CD4-positive, alpha-beta T cell treated with Interleukin-2 at 100 ng/mL for 4 hours (primary cell): ENCODE results near the gene TSPYL2.

Experiments used
- DNase-seq: peaks from one replicate; pipeline ENCODE4 v3.0.0-alpha.2; 2020; ENCODE audit warnings: low spot score

TSPYL2 gene

DNA sequence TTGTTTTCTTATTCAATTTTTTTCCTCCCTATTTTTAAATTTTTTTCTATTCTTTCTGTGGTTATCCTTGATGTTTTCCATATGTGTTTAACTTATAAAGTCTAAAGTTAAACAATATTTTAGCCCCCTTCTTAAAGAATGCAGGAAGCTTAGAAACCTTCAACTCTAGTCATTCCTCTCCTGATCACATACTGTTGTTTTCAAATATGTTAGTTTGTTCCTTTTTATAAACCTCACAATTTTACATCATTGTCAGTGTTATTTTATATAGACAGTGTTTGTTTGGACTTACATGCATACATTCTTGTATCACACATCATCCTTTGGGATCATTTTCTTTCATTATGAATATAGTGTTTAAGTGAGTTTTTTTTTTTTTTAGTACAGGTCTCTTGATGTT, 43.3 kb downstream of the TSPYL2 start:
- no peak for DNase-seq

DNA sequence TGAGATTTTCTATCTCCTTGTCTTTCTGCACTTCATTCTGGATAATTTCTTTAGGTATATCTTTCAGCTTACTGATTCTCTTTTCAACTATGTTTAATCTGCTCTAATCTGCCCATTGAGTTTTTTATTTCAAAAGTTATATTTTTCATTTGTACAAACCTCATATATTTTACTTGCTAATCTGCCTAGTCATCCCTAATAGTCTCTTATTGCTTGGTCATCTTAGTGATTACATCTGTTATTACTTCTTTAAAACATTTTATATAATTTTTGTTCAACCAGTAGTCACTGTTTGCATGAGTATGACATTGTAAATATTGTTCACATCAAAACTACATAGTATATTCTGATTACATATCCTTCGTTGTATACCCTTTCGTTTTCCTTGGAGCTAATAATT, 44.2 kb downstream of the TSPYL2 start:
- no peak for DNase-seq

DNA sequence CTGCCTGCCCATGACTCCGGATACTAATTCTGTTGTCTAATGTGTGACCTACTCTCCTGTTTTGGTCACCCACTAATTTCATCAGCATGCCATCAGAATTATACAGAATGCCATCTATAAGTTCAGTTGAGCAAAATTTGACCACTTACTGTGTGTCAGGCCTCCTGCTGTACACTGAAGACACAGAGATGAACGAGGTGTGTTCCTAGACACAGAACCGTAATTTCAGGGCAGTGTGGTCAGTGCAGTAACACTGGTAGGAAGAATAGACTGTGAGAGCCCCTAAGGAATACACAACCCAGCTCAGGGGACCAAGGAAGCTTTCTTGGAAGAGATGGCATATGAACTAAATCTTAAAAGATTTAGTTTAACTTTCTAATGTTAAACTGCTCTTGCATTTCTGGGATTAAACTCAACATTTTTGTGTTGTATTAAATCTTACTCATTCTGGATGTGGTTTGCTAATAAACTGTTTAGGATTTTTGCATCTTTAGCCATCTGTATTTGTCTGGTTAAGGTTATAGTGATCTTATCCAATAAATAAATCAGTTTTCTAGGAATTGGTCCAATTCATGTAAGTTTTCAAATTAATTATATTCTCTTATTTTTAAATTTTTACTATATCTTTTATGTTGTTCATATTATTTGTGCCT, 46.1 kb downstream of the TSPYL2 start:
- DNase-seq = no peak

DNA sequence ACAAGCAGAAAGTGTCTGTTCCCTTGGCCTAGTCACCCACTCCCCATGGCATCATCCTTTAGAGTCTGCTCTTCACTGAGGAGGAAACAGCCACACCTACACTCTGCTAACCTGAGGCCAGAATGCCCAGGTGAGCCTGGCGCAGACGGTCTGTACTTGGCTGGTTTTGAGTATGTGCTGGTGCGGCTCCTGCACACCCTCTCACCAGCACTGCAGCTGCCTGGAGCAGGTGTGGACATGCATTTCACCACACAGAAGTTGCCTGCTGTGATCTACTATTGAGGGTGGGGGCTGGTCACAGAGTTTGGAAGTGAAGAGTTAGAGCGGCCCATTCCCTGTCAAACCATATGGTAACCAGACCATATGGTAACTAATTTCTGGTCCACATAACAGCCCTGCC, 51.2 kb downstream of the TSPYL2 start:
- DNase-seq = no peak

DNA sequence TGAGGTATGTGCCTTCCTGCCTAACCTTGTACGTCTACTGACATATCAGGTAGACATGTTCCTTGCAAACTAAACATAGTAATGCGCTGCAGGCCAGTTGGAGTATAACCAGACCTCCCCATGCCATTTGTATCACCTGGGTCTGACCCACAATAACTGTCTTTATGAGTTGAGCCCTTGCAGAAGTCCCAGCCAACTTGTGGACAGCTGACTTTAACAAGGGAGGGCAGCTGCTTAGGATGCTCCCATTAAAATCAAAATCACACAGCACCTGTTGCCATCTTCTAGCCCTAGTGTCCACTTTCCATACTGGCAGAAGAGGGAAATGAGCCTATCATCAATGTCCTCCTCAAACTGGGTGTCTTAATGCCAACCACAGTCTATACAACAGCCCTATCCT, 53.4 kb downstream of the TSPYL2 start:
- no peak for DNase-seq
